SK-N-SH (cell line): ENCODE results near the gene TERT. TPM values are rescaled to one million over a fixed set of nuclear protein-coding genes. Genes with fewer than 3 reads are reported as not detected.

Source experiments
- CTCF ChIA-PET: fragments of 300-600, 350-600 bp; formaldehyde crosslinking; extraction: SDS; loops from one replicate; lab custom pipeline; 2021; lab: Yijun Ruan, JAX
- POLR2A ChIA-PET: fragments of 350-600 bp; sonication (Branson Sonifier 250); formaldehyde crosslinking; extraction: SDS; loops from one replicate; lab custom pipeline; 2020; ENCODE audit warnings: antibody characterized with exemption, inconsistent platforms; lab: Yijun Ruan, JAX
- DNase-seq: peaks from one replicate; pipeline ENCODE4 v3.0.0; 2012
- H2AFZ ChIP-seq: fragments of 200-600 bp; sonication (generic); 2 replicates; pipeline ENCODE4 v1.8.1; 2016; ENCODE audit warnings: antibody characterized with exemption, mild to moderate bottlenecking, low read depth
- H3F3A ChIP-seq: fragments of 200-600 bp; sonication (generic); replicated peaks from 2 replicates; pipeline ENCODE3; 2016; ENCODE audit warnings: antibody characterized with exemption, mild to moderate bottlenecking; ENCODE audit not compliant: insufficient read depth
- H3K27ac ChIP-seq, 2 experiments: fragments of 200-500 bp in 1 of 2; fragments of 200-600 bp in 1 of 2; sonication (Bioruptor generic) in 1 of 2; sonication (generic), shearing (Covaris generic) in 1 of 2; 2 replicates each; pipeline versions ENCODE4 v1.5.1 to v1.6.1; 2014 to 2016; ENCODE audit warnings: low read depth in 2 of 2, inconsistent platforms in 1 of 2, low read length in 1 of 2, mild to moderate bottlenecking in 1 of 2, mixed read lengths in 1 of 2
- H3K27me3 ChIP-seq: fragments of 200-600 bp; sonication (generic), shearing (Covaris generic); 2 replicates; pipeline ENCODE4 v1.6.1; 2016; ENCODE audit warnings: mixed run types; ENCODE audit not compliant: insufficient read depth
- H3K36me3 ChIP-seq, 2 experiments: fragments of 200-500 bp in 1 of 2; fragments of 200-600 bp in 1 of 2; sonication (Bioruptor generic) in 1 of 2; sonication (generic) in 1 of 2; replicated peaks in 1 of 2; 2 replicates each; pipeline versions ENCODE3 to v1.5.1; 2014 to 2016; ENCODE audit warnings: low read length in 1 of 2, mild to moderate bottlenecking in 1 of 2; ENCODE audit not compliant: insufficient read depth in 2 of 2, control insufficient read depth in 1 of 2
- H3K4me1 ChIP-seq, 2 experiments: fragments of 200-500 bp in 1 of 2; fragments of 200-600 bp in 1 of 2; sonication (Bioruptor generic) in 1 of 2; sonication (generic), shearing (Covaris generic) in 1 of 2; 2 replicates each; pipeline versions ENCODE4 v1.5.1 to v1.6.1; 2014 to 2016; ENCODE audit warnings: low read depth in 1 of 2, low read length in 1 of 2, mixed run types in 1 of 2; ENCODE audit not compliant: insufficient read depth in 2 of 2, control insufficient read depth in 1 of 2
- H3K4me2 ChIP-seq: fragments of 200-600 bp; sonication (generic), shearing (Covaris generic); 2 replicates; pipeline ENCODE4 v1.6.1; 2017; ENCODE audit warnings: mixed run types
- H3K4me3 ChIP-seq, 2 experiments: fragments of 200-500 bp in 1 of 2; fragments of 200-600 bp in 1 of 2; sonication (Bioruptor generic) in 1 of 2; sonication (generic), shearing (Covaris generic) in 1 of 2; 2 replicates each; pipeline versions ENCODE4 v1.5.1 to v1.8.1; 2014 to 2016; ENCODE audit warnings: low read depth in 2 of 2, inconsistent platforms in 1 of 2, low read length in 1 of 2, mild to moderate bottlenecking in 1 of 2, mixed read lengths in 1 of 2, moderate library complexity in 1 of 2
- H3K79me2 ChIP-seq: fragments of 200-600 bp; sonication (generic); 2 replicates; pipeline ENCODE4 v1.8.1; 2017; ENCODE audit warnings: mild to moderate bottlenecking; ENCODE audit not compliant: insufficient read depth
- H3K9ac ChIP-seq: fragments of 200-600 bp; sonication (generic); 2 replicates; pipeline ENCODE4 v1.6.1; 2017; ENCODE audit warnings: mixed run types
- H3K9me2 ChIP-seq: fragments of 200-600 bp; sonication (generic); 2 replicates; pipeline ENCODE4 v1.6.1; 2017; ENCODE audit warnings: mixed run types
- H3K9me3 ChIP-seq: fragments of 200-600 bp; sonication (generic); 2 replicates; pipeline ENCODE4 v1.6.1; 2017; ENCODE audit warnings: mixed run types, mild to moderate bottlenecking, moderate library complexity
- H4K20me1 ChIP-seq: fragments of 200-600 bp; sonication (generic); 2 replicates; pipeline ENCODE4 v1.6.1; 2017; ENCODE audit warnings: mild to moderate bottlenecking, mixed run types; ENCODE audit not compliant: insufficient read depth
- ELF1 ChIP-seq: IDR thresholded peaks from 2 replicates; pipeline ENCODE4 v1.4.0; 2012
- EP300 ChIP-seq, 2 experiments: IDR thresholded peaks; 2 replicates each; pipeline versions ENCODE4 v1.4.0 to v1.6.1; 2012; ENCODE audit warnings: borderline replicate concordance in 1 of 2, low read depth in 1 of 2, low read length in 1 of 2
- FOSL2 ChIP-seq: IDR thresholded peaks from 2 replicates; pipeline ENCODE4 v1.4.0; 2012; ENCODE audit warnings: low read depth, mild to moderate bottlenecking, moderate library complexity, borderline replicate concordance
- FOXJ3 ChIP-seq: sonication (generic); formaldehyde crosslinking; IDR thresholded peaks from 2 replicates; pipeline ENCODE4 v1.5.1; 2020; ENCODE audit warnings: mild to moderate bottlenecking, missing genetic modification reagents
- FOXM1 ChIP-seq: IDR thresholded peaks from 2 replicates; pipeline ENCODE4 v1.4.0; 2012; ENCODE audit warnings: low read depth, mild to moderate bottlenecking
- MAX ChIP-seq: IDR thresholded peaks from 2 replicates; pipeline ENCODE4 v1.4.0; 2012; ENCODE audit warnings: low read depth
- MEF2A ChIP-seq: IDR thresholded peaks from 2 replicates; pipeline ENCODE4 v1.4.0; 2012; ENCODE audit warnings: low read depth, borderline replicate concordance
- MXI1 ChIP-seq: IDR thresholded peaks from 2 replicates; pipeline ENCODE4 v1.6.1; 2012; ENCODE audit warnings: mild to moderate bottlenecking, low read depth, low read length, improper control_type of control experiment
- NRF1 ChIP-seq: IDR thresholded peaks from 2 replicates; pipeline ENCODE4 v1.6.1; 2012; ENCODE audit warnings: low read depth, mild to moderate bottlenecking, low read length
- POLR2AphosphoS5 ChIP-seq: IDR thresholded peaks from 2 replicates; pipeline ENCODE4 v1.6.1; 2012; ENCODE audit warnings: low read depth, low read length
- RCOR1 ChIP-seq: fragments of 150-350 bp; IDR thresholded peaks from 2 replicates; pipeline ENCODE4 v1.6.1; 2017; ENCODE audit warnings: antibody characterized with exemption, low read length
- RFX5 ChIP-seq: IDR thresholded peaks from 2 replicates; pipeline ENCODE4 v1.6.1; 2012; ENCODE audit warnings: mild to moderate bottlenecking, improper control_type of control experiment, low read length
- RXRA ChIP-seq: IDR thresholded peaks from 2 replicates; pipeline ENCODE4 v1.4.0; 2012; ENCODE audit warnings: low read depth, mild to moderate bottlenecking, borderline replicate concordance
- SMC3 ChIP-seq: IDR thresholded peaks from 2 replicates; pipeline ENCODE4 v1.6.1; 2012; ENCODE audit warnings: low read depth, low read length, improper control_type of control experiment
- TCF12 ChIP-seq: IDR thresholded peaks from 2 replicates; pipeline ENCODE4 v1.4.0; 2012
- TEAD4 ChIP-seq: IDR thresholded peaks from 2 replicates; pipeline ENCODE4 v1.4.0; 2012; ENCODE audit warnings: mild to moderate bottlenecking, borderline replicate concordance; ENCODE audit not compliant: insufficient read depth
- ZBTB33 ChIP-seq: IDR thresholded peaks from 2 replicates; pipeline ENCODE4 v1.4.0; 2012; ENCODE audit warnings: low read depth, borderline replicate concordance
- WGBS: methylation state at CpG from one replicate; pipeline ENCODE4 v1.1.6; 2017; ENCODE audit warnings: low lambda C conversion rate; 5-methylcytosine and 5-hydroxymethylcytosine counted together
- polyA plus RNA-seq, 3 experiments: library from polyadenylated mRNA; depleted of rRNA; stranded (reverse); fragments of >200 nt; gene quantifications; 2 replicates each; pipeline ENCODE4 v1.2.3, GENCODE V29; 2012
- TF ChIP-seq, protein P1 (sequence below): fragments of 200-600 bp; sonication (generic); IDR thresholded peaks from 2 replicates; pipeline ENCODE4 v1.6.1; 2017; ENCODE audit warnings: antibody characterized with exemption, mild to moderate bottlenecking, moderate library complexity
- TF ChIP-seq, protein P2 (sequence below): IDR thresholded peaks from 2 replicates; pipeline ENCODE4 v1.6.1; 2012; ENCODE audit warnings: mild to moderate bottlenecking, low read depth, low read length, moderate library complexity
- TF ChIP-seq, protein P3 (sequence below): fragments of 150-350 bp; IDR thresholded peaks from 2 replicates; pipeline ENCODE4 v1.6.1; 2017; ENCODE audit warnings: antibody characterized with exemption, low read length, low read depth, borderline replicate concordance

TERT gene
- polyA plus RNA-seq, 1 of the 3 experiments (the other 2 are of a cell fraction) = 2.4 TPM

GRCh38 chr5:1338196-1338490, 43.3 kb upstream of the TERT start:
- Histone ChIP-seq H3K4me2 (no peak overlapping the region), H3K79me2 (peaks cover 30% of the 10 kb centered on the region), H3K4me3 (no peak overlapping the region), H3K27ac (no peak overlapping the region), H4K20me1 (peaks cover 10% of the 10 kb centered on the region), H3K9ac (no peak overlapping the region), H3K36me3 (peaks cover 32 to 80% of the 10 kb centered on the region in 2 experiments), H3F3A (no peaks in the 10 kb centered on the region), H3K27me3 (no peaks in the 10 kb centered on the region), H2AFZ (no peak overlapping the region), H3K4me1 (peaks cover 0 to under 1% of the 10 kb centered on the region in 2 experiments; a peak in 1 of 4 replicates), H3K9me2 (no peaks in the 10 kb centered on the region)
- POLR2A ChIA-PET = no interaction called here
- 93% methylated on average over 11 of the region's 12 CpGs for WGBS
- DNase-seq = no peak
- TF ChIP-seq, protein P1, sequence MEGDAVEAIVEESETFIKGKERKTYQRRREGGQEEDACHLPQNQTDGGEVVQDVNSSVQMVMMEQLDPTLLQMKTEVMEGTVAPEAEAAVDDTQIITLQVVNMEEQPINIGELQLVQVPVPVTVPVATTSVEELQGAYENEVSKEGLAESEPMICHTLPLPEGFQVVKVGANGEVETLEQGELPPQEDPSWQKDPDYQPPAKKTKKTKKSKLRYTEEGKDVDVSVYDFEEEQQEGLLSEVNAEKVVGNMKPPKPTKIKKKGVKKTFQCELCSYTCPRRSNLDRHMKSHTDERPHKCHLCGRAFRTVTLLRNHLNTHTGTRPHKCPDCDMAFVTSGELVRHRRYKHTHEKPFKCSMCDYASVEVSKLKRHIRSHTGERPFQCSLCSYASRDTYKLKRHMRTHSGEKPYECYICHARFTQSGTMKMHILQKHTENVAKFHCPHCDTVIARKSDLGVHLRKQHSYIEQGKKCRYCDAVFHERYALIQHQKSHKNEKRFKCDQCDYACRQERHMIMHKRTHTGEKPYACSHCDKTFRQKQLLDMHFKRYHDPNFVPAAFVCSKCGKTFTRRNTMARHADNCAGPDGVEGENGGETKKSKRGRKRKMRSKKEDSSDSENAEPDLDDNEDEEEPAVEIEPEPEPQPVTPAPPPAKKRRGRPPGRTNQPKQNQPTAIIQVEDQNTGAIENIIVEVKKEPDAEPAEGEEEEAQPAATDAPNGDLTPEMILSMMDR = no peak
- TF ChIP-seq, protein P2, sequence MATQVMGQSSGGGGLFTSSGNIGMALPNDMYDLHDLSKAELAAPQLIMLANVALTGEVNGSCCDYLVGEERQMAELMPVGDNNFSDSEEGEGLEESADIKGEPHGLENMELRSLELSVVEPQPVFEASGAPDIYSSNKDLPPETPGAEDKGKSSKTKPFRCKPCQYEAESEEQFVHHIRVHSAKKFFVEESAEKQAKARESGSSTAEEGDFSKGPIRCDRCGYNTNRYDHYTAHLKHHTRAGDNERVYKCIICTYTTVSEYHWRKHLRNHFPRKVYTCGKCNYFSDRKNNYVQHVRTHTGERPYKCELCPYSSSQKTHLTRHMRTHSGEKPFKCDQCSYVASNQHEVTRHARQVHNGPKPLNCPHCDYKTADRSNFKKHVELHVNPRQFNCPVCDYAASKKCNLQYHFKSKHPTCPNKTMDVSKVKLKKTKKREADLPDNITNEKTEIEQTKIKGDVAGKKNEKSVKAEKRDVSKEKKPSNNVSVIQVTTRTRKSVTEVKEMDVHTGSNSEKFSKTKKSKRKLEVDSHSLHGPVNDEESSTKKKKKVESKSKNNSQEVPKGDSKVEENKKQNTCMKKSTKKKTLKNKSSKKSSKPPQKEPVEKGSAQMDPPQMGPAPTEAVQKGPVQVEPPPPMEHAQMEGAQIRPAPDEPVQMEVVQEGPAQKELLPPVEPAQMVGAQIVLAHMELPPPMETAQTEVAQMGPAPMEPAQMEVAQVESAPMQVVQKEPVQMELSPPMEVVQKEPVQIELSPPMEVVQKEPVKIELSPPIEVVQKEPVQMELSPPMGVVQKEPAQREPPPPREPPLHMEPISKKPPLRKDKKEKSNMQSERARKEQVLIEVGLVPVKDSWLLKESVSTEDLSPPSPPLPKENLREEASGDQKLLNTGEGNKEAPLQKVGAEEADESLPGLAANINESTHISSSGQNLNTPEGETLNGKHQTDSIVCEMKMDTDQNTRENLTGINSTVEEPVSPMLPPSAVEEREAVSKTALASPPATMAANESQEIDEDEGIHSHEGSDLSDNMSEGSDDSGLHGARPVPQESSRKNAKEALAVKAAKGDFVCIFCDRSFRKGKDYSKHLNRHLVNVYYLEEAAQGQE = no peak
- no peak for TF ChIP-seq FOSL2
- no peak for TF ChIP-seq MAX
- TF ChIP-seq TEAD4 = no peak
- TF ChIP-seq POLR2AphosphoS5 = no peak
- TF ChIP-seq FOXM1 = no peak
- TF ChIP-seq MXI1 = no peak
- TF ChIP-seq FOXJ3 (CRISPR knock-in tag) = no peak
- TF ChIP-seq, all 33 proteins: peak for 0
- H3K9me3 ChIP-seq = no peaks in the 10 kb centered on the region
- CTCF ChIA-PET = no interaction called here

GRCh38 chr5:1337489-1338195, 42.8 kb upstream of the TERT start:
- no peak overlapping the region for H3K4me2 ChIP-seq
- no peak overlapping the region for H3K27ac ChIP-seq
- ChIA-PET CTCF (no interaction called here), POLR2A (no interaction called here)
- H3F3A ChIP-seq = peaks cover 1% of the 10 kb centered on the region
- WGBS = 96% methylated on average over 10 of the region's 22 CpGs
- no peak overlapping the region for H3K4me3 ChIP-seq
- H3K9ac ChIP-seq = no peak overlapping the region
- no peaks in the 10 kb centered on the region for H3K27me3 ChIP-seq
- no peaks in the 10 kb centered on the region for H3K9me2 ChIP-seq
- H2AFZ ChIP-seq = no peak overlapping the region
- no peak for DNase-seq
- H3K9me3 ChIP-seq = no peaks in the 10 kb centered on the region
- peaks cover 32 to 84% of the 10 kb centered on the region in 2 experiments for H3K36me3 ChIP-seq
- no peaks in the 10 kb centered on the region for H3K4me1 ChIP-seq
- H4K20me1 ChIP-seq = peaks cover 10% of the 10 kb centered on the region; the same call in 1 of the 2 replicates
- peaks cover 25% of the 10 kb centered on the region for H3K79me2 ChIP-seq
- TF ChIP-seq, protein P3, sequence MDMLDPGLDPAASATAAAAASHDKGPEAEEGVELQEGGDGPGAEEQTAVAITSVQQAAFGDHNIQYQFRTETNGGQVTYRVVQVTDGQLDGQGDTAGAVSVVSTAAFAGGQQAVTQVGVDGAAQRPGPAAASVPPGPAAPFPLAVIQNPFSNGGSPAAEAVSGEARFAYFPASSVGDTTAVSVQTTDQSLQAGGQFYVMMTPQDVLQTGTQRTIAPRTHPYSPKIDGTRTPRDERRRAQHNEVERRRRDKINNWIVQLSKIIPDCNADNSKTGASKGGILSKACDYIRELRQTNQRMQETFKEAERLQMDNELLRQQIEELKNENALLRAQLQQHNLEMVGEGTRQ = no peak
- TF ChIP-seq SMC3 = no peak
- TF ChIP-seq RFX5 = no peak
- no peak for TF ChIP-seq TCF12
- TF ChIP-seq RXRA = no peak
- TF ChIP-seq MXI1 = no peak
- TF ChIP-seq NRF1 = no peak
- TF ChIP-seq RCOR1 = no peak
- no peak for TF ChIP-seq ELF1
- TF ChIP-seq MEF2A = no peak
- no peak for TF ChIP-seq ZBTB33
- no peak for TF ChIP-seq FOXM1
- no peak for TF ChIP-seq EP300 (IDR thresholded peaks at IDR 0.05; ENCODE audit: borderline replicate concordance in 1 of 2, low read depth in 1 of 2, low read length in 1 of 2)
